Transverse colon (tissue), 4 donors: ENCODE measurements around the gene CXorf58. TPM values are rescaled to one million over a fixed set of nuclear protein-coding genes. Genes with fewer than 3 reads are reported as not detected.
A peak's percentile ranks its signal among the peaks of the same experiment; 100 is the strongest.

Experiments
- DNase-seq: peaks from one replicate; pipeline ENCODE4 v3.0.0-alpha.2; 2019
- H3K27ac ChIP-seq, 4 donors: fragments of 200-600 bp; sonication (generic); 2 replicates each; pipeline ENCODE4 v1.5.1; 2016 to 2018; ENCODE audit warnings: inconsistent platforms in 4 of 4
- H3K27me3 ChIP-seq: fragments of 200-600 bp; sonication (generic); 2 replicates; pipeline ENCODE4 v1.5.1; 2017; ENCODE audit warnings: inconsistent platforms
- H3K36me3 ChIP-seq, 4 donors: fragments of 200-600 bp; sonication (generic); 2 replicates each; pipeline ENCODE4 v1.5.1; 2017 to 2019; ENCODE audit warnings: inconsistent platforms in 4 of 4
- H3K4me1 ChIP-seq, 4 donors: fragments of 200-600 bp; sonication (generic); 2 replicates each; pipeline ENCODE4 v1.5.1; 2017 to 2020; ENCODE audit warnings: inconsistent platforms in 4 of 4
- H3K4me3 ChIP-seq, 4 donors: fragments of 200-600 bp; sonication (generic); 1 replicate in 1 of 4; 2 replicates in 3 of 4; pipeline versions ENCODE4 v1.5.1 to v1.6.1; 2017 to 2019; ENCODE audit warnings: inconsistent platforms in 4 of 4
- H3K9me3 ChIP-seq, 2 donors: fragments of 200-600 bp; sonication (generic); 2 replicates each; pipeline ENCODE4 v1.5.1; 2017 to 2019; ENCODE audit warnings: inconsistent platforms in 2 of 2
- EP300 ChIP-seq: sonication (generic); formaldehyde crosslinking; IDR thresholded peaks from one replicate; pipeline ENCODE4 v1.6.1; 2017; ENCODE audit warnings: antibody characterized with exemption, low read depth
- POLR2A ChIP-seq: fragments of 450-650 bp; IDR thresholded peaks from one replicate; pipeline ENCODE4 v1.6.1; 2016; ENCODE audit warnings: antibody characterized with exemption, mild to moderate bottlenecking, moderate library complexity
- POLR2AphosphoS5 ChIP-seq, 3 donors: sonication (generic); formaldehyde crosslinking; IDR thresholded peaks; one replicate each; pipeline ENCODE4 v1.6.1; 2016; ENCODE audit warnings: antibody characterized with exemption in 3 of 3
- WGBS, 2 donors: methylation state at CpG; one replicate each; pipeline ENCODE4 v1.1.5; 2018; ENCODE audit warnings: low coverage in 1 of 2; 5-methylcytosine and 5-hydroxymethylcytosine counted together
- in situ Hi-C, 4 donors: fragments of 200-750 bp; cut with MboI; loops; one replicate each; pipeline versions ENCODE4 v1.15.0 to v1.15.1; 2017; ENCODE audit warnings: low sequenced_read_pairs in 3 of 4, low pct_ligation_motif_present in 1 of 4, low pct_unique_long_range_greater_than_20kb in 1 of 4
- intact Hi-C: fragments of 100-400 bp; cut with DNase I; formaldehyde crosslinking; loops from one replicate; pipeline ENCODE4 v1.15.1; 2023; ENCODE audit warnings: low total_unique reads
- total RNA-seq, 4 donors: library from RNA; depleted of rRNA; stranded (reverse); fragments of >200 nt; gene quantifications; one replicate each; pipeline ENCODE4 v1.1.0, GENCODE V29; 2016
- TF ChIP-seq, protein P1 (sequence below), 5 experiments: fragments of 200-600 bp in 3 of 5; fragments of 450-650 bp in 2 of 5; sonication (generic) in 3 of 5; IDR thresholded peaks; 1 replicate in 2 of 5; 2 replicates in 3 of 5; pipeline ENCODE4 v1.5.1; 2016 to 2017; ENCODE audit warnings: antibody characterized with exemption in 5 of 5, inconsistent platforms in 3 of 5, mild to moderate bottlenecking in 2 of 5, moderate library complexity in 1 of 5

CXorf58 gene
- total RNA-seq, 4 donors from 2014 or later, result 0.27 TPM; not detected in 3

DNA sequence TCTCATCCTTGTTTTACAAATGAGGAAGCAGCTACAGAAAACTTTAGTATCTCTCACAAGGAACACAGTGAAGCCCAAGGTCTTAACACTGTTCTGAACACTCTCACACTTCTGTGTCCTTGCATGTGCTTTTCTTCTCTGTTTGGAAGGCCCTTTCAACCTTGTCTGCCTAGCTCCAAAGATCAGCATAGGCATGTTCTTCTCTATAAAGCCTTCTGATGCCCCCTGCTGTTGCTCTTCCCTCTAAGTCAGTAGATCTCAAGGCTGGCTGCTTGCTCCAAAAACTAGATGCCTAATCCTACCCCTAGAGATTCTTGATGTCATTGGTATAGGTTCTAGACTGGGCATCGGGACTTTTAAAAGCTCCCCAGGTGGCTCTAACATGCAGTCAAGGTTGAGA, 6.0 kb upstream of the CXorf58 start:
- 40% methylated on average over 1 of the region's 1 CpG; no CpG with 5 or more reads in 1 of the 2 donors for WGBS, 2 donors
- peak in 1 of 3 donors; percentile 30 for TF ChIP-seq POLR2AphosphoS5 (IDR thresholded peaks at IDR 0.05)
- no peak for TF ChIP-seq POLR2A
- TF ChIP-seq, protein P1, sequence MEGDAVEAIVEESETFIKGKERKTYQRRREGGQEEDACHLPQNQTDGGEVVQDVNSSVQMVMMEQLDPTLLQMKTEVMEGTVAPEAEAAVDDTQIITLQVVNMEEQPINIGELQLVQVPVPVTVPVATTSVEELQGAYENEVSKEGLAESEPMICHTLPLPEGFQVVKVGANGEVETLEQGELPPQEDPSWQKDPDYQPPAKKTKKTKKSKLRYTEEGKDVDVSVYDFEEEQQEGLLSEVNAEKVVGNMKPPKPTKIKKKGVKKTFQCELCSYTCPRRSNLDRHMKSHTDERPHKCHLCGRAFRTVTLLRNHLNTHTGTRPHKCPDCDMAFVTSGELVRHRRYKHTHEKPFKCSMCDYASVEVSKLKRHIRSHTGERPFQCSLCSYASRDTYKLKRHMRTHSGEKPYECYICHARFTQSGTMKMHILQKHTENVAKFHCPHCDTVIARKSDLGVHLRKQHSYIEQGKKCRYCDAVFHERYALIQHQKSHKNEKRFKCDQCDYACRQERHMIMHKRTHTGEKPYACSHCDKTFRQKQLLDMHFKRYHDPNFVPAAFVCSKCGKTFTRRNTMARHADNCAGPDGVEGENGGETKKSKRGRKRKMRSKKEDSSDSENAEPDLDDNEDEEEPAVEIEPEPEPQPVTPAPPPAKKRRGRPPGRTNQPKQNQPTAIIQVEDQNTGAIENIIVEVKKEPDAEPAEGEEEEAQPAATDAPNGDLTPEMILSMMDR (IDR thresholded peaks at IDR 0.05), result peak; percentile 24 to 61 (median 38)
- no peak for TF ChIP-seq EP300
- H3K4me3 ChIP-seq, result peak overlapping the region in 1 of 4 donors; percentile 20
- peaks cover 7 to 29% (median 11%) of the 10 kb centered on the region in 4 donors for H3K4me1 ChIP-seq
- peak; percentile 59 for DNase-seq
- H3K27ac ChIP-seq, result peak overlapping the region; percentile 70 to 82 (median 72)
- H3K27me3 ChIP-seq, result no peaks in the 10 kb centered on the region
- in situ Hi-C loops, result loop anchor here (5.0 to 25.0 kb wide), 9 partner anchors 117 to 215 kb away; partner anchors contain the start of genes KLHL15 (in 2 of the 4), SAT1 (in 2 of the 4) and EIF2S3 (in 1 of the 4)
- intact Hi-C loops, result loop anchor here (2.0 to 10.0 kb wide), 2 partner anchors 119 to 207 kb away; partner anchors contain the start of gene SAT1
- H3K36me3 ChIP-seq, result no peaks in the 10 kb centered on the region
- no peaks in the 10 kb centered on the region for H3K9me3 ChIP-seq

DNA sequence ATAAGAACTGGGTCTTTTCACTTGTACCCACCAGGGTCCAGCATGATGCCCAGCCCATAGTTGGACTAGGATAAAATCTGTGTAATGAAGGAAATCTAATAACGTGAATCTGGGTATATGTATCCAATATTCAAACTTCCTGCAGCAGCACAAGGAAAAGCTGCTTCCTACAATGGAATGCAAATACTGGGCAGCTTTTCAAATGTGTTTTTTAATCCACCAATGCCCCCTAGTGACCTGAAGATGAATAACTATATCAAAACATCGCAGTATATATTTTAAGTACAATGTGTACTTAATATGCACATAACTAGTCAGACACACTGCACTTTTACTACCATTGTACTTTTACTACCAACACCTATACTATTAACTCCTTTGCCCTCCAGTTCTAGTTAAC, 5.4 kb upstream of the CXorf58 start:
- Histone ChIP-seq H3K36me3 (no peaks in the 10 kb centered on the region), H3K4me3 (peak overlapping the region in 1 of 4 donors; percentile 20), H3K4me1 (peaks cover 7 to 32% (median 11%) of the 10 kb centered on the region in 4 donors), H3K27ac (peak overlapping the region; percentile 70 to 82 (median 72)), H3K27me3 (no peaks in the 10 kb centered on the region), H3K9me3 (no peaks in the 10 kb centered on the region)
- in situ Hi-C loops, result loop anchor here (5.0 to 25.0 kb wide), 9 partner anchors 118 to 215 kb away; partner anchors contain the start of genes KLHL15 (in 2 of the 4), SAT1 (in 2 of the 4) and EIF2S3 (in 1 of the 4)
- 0 to 5% methylated on average over 1 to 2 of the region's 2 CpGs for WGBS, 2 donors
- intact Hi-C loops, result loop anchor here (2.0 to 10.0 kb wide), 2 partner anchors 120 to 208 kb away; partner anchors contain the start of gene SAT1
- TF ChIP-seq, protein P1 (IDR thresholded peaks at IDR 0.05), result peak; percentile 36 to 63 (median 39)
- no peak for TF ChIP-seq POLR2AphosphoS5 (IDR thresholded peaks at IDR 0.05)
- DNase-seq, result no peak

- H3K27ac ChIP-seq, result no peak overlapping the region
- DNase-seq, result no peak
- peaks cover 7 to 32% (median 8%) of the 10 kb centered on the region in 4 donors for H3K4me1 ChIP-seq
- no peak overlapping the region for H3K4me3 ChIP-seq
- WGBS, 2 donors, result 58% methylated on average over 2 of the region's 2 CpGs; no CpG with 5 or more reads in 1 of the 2 donors
- in situ Hi-C loops (loop anchor here (5.0 to 25.0 kb wide), 9 partner anchors 119 to 217 kb away; partner anchors contain the start of genes KLHL15 (in 2 of the 4), SAT1 (in 2 of the 4) and EIF2S3 (in 1 of the 4)), intact Hi-C loops (loop anchor here (10.0 kb wide), 1 partner anchor 209 kb away; no protein-coding TSS in a partner anchor)
- TF ChIP-seq POLR2AphosphoS5 (IDR thresholded peaks at IDR 0.05) (no peak), POLR2A (no peak), EP300 (no peak)
- TF ChIP-seq, protein P1 (IDR thresholded peaks at IDR 0.05), result no peak
- no peaks in the 10 kb centered on the region for H3K9me3 ChIP-seq
- no peaks in the 10 kb centered on the region for H3K27me3 ChIP-seq
- H3K36me3 ChIP-seq, result no peaks in the 10 kb centered on the region
Observed at GRCh38 chrX:23904096-23904495, 3.7 kb upstream of the CXorf58 start.

- TF ChIP-seq, protein P1 (IDR thresholded peaks at IDR 0.05), result no peak
- no peak for TF ChIP-seq POLR2AphosphoS5 (IDR thresholded peaks at IDR 0.05)
- no peak for TF ChIP-seq EP300
- no peak for TF ChIP-seq POLR2A
- no peaks in the 10 kb centered on the region for H3K9me3 ChIP-seq
- DNase-seq, result no peak
- WGBS, 2 donors, result 50% methylated on average over 12 of the region's 12 CpGs; no CpG with 5 or more reads in 1 of the 2 donors
- peak overlapping the region; percentile 35 to 67 (median 53) for H3K4me3 ChIP-seq
- H3K36me3 ChIP-seq, result no peaks in the 10 kb centered on the region
- H3K27ac ChIP-seq, result peak overlapping the region; percentile 82 to 96 (median 92)
- peaks cover 2 to 13% (median 2%) of the 10 kb centered on the region in 4 donors for H3K4me1 ChIP-seq
- intact Hi-C loops, result loop anchor here (10.0 kb wide), 1 partner anchor 212 kb away; no protein-coding TSS in a partner anchor
- in situ Hi-C loops, result loop anchor here (10.0 to 25.0 kb wide), 7 partner anchors 118 to 220 kb away; partner anchors contain the start of genes KLHL15 (in 2 of the 4), EIF2S3 (in 1 of the 4) and SAT1 (in 1 of the 4)
- no peaks in the 10 kb centered on the region for H3K27me3 ChIP-seq
Observed at GRCh38 chrX:23907111-23907497, 702 bp upstream of the CXorf58 start.
